ENCODE measurements around the gene COL4A2.
"Not testable (repeated sequence)": the region's sequence is repeated elsewhere in the genome, so short reads cannot be mapped to it uniquely, and the experiment has no call there.

Gene COL4A2

DNA sequence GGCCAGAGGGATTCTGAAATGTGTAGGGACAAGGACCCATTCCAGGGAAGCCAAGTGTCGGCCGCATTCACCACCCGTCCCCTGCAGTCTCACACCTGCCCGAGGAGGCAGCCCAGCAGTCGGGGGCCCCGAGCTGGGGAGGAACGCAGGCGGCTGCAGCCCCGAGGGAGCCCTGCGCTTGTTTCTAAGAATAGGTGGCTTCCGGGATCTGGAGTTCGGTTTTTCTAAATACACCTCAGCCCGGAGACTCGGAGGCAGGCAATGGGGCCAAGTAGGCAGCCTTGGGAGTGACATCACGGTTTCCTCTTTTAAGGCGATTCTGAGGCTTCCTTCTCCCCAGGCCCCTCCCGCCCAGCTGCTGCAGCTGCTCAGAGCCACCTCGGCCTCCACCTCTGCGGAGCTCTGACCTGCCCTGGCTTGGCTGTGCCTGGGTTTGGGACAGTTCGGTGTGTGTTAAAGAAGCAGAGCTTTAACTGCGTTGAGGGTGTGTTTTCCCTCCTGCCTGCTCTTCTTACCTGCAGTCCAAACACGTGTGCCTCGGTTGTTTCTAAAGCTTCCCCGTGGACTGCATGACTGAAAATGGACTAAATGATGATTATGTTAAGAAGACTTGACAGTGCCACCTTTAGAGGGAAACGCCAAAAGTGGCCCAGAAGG is 80.5 kb downstream of the COL4A2 start:
- no peak for DNase-seq

DNA sequence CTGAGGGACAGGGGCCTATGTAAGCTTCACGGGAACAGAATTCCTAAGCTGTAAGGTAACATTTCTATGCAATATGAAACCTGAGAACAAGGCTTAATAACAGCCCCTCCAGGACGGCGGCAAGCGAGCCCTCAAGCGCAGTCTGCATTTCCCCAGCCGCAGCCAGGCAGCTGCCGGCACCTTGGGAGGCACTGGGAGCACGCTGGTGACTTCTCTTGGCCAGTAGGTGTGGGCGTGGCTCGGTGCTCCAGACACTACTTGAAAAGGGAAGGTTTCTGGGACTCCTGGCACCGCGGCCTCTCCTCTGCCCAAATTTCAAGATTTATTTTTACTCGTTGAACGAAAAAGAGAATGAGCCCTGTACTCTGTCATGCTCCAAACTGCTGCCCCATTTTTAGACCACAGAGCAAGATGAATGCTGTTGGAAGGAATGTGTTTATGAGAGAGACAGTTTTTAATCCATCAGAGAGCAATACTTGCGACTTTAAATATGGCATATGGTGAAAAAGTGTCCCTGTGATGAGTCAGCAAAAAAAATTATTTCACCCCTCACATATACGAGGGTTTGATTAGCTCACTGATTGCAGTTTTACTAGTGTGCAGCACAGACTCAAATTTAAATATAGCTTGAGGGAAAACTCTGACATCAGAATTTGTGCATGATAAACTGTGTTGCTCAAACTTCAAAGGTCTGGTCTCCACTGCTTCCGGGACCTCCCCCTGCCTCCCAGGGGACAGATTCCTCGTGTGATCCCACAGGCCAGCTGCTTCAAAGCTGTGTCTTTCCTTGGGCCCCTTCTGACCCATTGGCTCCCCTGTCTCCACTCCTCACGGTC is 81.2 kb downstream of the COL4A2 start:
- no peak for DNase-seq

DNA sequence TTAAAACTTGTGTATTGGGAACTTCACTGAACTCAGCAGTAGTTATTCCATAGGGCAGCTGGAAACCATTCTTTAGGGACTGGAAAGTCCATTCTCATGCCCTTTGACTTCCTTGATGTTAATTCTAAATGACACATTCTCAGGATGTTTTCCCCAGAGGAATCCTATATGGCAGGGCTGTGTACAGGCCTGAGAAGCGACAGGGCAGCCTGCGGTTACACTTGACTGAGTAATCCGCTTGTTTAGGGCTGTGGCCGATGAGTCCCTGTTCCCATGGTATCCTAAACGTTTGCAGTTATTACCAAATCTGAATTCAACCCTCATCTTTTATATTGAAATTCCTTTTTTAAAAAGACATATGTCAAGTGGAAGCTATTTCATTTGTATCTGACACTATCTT is 83.5 kb downstream of the COL4A2 start:
- DNase-seq: no peak

DNA sequence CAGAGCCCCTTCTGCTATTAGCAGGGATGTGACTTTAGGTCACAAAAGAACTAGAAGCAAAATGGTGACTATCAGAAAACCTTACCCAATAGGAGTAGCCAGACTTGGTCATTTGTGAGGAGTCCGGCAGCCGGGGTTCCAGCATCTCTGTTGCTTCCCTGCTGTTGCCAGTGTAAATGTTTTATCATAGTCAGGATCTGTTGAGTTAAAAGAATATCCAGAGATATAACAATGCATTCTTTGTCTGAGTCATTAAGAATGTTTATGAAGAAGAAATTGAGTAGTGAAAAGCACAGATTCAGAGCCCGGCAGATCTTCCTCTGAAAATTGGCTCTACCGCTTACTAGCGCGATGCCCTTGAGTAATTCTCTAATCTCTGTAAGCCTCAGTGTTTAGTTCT is 84.2 kb downstream of the COL4A2 start:
- DNase-seq: no peak

DNA sequence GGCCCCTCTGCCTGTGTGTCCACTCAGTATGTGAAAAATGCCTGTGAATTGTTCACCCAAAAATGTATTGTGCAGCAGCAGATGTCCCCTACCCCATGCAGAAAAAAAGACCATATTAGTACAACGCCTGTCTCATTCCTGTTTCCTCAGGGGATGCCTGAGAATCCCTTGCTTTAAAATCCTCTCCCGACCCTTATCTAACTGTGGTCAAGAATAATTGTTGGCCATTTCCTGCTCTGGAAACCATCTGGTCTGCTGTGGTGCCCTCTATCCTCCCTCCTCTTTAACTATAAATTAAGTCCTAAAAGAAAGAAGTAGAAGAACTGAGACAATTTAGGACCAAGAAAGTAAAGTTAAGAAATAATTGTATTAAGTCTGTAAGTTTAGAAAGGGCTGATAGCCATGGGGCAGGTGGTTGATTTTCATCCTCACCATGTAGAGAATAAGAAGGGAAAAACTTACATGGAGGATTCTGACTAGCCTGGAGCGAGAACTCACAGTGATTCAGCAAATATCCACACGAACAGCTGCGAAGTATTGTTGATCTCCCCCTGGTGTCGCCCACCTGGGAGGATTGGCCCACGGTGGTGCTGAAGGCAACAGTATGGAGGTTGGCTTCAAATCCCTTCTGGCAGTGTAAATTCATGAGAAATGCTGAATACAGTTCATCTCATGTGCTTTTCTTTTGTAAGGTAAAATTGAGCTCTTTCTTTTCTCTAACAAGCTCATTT is 85.6 kb downstream of the COL4A2 start:
- no peak for DNase-seq

DNA sequence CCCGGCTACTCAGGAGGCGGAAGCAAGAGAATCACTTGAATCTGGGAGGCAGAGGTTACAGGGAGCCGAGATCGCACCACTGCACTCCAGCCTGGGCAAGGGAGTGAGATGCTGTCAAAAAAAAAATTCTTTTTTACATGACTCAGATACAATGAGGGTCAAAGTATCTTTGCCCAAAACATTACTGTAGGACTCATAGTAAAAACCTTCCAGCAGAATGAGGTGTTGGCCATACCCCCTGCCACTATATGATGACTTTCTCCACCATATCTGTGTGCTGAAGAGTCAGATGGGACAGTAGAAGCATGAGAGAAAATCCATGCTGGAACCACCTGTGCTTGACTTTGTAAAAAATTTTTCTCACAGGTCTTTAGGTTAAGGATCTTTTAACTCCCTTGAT is 86.7 kb downstream of the COL4A2 start:
- DNase-seq: no peak

DNA sequence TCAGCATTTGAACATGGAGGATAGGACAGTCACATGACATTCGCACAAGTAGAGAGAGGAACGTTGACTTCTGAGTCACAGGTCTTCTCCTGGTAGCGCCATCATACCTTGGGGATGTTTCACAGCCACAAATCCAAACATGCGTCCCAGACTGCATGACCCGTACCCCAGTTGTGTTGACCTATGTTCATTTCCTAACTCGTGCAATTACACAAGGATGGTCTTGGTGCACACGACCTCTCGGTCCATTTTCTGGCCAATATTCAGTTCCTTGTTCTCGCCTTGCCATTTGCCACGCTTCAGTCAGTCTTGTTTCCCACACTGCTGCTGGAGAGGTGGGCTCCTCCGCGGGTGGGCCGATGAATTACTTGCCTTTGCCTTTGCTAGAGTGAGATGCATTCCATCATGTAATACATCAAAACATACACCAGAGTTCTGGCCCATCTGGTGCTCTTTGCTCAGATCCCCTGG is 87.3 kb downstream of the COL4A2 start:
- no peak for DNase-seq

DNA sequence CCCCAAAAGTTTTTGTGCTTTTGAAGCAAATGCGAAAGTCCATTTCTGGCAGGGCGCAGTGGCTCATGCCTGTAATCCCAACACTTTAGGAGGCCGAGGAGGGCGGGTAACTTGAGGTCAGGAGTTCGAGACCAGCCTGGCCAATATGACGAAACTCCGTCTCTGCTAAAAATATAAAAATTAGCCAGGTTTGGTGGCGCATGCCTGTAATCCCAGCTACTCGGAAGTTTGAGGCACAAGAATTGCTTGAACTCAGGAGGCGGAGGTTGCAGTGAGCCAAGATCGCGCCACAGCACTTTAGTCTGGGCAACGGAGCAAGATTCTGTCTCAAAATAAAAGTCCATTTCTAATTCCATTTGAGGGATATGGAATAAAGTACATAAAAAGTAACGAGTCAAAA is 88.5 kb downstream of the COL4A2 start:
- not testable (repeated sequence) for DNase-seq

DNA sequence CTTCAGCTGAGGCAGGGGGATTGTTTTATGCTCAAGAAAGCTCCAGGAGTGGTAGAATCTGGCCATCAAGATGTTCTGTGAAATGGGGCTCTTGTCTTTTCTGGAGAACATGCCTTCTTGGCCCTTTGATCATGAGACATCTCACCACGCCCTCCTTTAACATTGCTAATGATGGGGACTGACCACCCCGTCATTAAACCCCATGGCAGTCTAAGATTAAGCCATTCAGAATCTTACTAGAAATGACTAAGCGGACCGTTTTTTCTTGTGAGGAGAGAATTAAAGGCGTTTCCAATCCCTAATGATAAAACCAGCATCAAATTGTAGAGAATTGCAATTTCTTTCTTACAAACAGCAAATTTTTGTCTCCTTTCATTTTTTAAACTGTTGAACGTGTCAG is 89.4 kb downstream of the COL4A2 start:
- DNase-seq: no peak

DNA sequence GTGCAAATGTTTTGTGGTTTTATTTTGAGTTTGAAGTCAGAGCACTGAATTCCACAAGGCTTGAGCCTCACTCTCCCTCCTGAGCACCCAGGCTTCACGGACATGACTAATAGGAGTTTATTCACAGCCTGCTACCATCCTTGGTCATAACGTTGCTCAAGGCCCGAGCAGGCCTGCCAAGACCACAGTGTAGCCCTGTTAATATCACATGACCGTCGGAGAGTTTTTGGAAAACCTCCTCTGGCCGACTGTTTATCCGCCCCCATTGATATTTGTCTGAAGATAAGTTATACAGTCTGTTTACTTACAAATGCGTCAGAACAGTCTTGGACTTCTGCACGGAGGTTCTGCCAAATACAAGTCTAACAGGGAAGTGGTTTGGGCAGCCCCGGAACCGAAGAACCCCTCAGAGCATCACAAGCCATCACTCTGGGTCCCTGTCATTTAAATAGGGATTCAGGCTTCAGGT is 89.9 kb downstream of the COL4A2 start:
- no peak for DNase-seq

DNA sequence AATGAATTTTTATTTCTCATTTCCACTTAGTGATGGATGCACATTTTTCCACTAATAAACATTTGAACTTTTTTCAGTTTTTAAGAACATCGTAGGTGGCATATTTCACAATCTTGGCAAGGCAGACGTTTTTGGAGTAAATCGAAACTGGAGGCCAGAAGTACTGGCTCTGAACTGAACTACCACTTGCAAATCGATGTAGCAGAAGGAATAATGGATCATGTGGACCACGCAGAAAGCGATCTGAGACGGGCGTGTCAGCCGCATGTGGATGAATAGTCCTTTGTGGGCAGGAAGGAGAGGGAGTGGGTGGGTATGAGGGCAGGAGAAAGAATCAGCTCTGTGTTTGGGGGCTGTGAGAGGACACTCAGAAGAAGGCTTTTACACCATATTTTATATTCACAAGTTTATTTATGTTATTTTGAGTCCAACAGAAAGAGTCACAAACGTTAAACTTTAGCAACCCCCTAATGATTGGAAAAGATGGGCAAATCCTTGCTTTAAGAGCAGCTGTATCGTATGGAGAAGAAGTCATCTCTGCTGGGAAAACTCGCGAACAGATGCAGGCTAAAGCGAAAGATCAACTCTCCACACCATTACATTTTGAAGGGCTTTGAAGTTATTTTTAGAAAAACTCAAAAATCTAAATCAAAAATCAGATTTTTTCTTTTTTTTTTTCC is 90.5 kb downstream of the COL4A2 start:
- no peak for DNase-seq

DNA sequence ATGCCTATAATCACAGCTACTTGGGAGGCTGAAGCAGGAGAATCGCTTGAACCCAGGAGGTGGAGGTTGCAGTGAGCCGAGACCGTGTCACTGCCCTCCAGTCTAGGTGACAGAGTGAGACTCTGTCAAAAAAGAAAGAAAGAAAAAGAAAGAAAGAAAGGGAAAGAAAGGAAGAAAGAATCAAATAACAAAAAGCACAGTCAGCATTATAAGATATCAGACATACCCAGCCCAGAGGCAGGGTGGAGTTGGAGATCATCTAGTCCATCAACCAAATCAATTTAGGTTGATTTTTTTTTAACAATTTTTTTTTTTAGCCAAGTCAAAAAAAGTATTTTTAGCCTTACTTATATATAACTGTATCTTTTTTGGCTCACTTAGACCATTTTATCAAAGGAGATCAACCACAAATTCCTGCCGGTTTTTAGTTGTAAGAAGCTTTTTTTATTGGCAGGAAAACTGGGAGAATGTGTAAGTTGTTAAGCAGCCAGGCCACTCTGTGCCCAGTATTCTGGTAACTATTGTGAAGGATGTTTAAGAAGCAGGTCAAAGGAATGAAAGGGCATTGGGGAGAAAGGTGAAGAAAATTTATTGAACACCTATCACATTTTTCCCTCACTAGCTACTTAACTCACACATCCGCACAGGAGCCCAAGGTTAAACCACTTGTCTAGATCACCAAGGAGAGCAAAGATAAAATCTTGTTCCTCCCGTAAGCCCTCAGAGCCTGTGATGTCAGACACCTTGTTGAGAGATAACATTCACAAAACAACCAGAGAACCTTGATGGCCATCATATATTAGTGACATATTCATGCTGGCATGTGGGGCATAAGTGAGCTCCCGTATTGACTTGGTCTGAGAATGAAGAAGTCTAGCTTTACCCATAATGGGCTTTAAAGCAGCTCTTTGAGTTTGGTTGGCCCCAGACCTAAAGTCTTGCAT is 91.8 kb downstream of the COL4A2 start:
- no peak for DNase-seq

DNA sequence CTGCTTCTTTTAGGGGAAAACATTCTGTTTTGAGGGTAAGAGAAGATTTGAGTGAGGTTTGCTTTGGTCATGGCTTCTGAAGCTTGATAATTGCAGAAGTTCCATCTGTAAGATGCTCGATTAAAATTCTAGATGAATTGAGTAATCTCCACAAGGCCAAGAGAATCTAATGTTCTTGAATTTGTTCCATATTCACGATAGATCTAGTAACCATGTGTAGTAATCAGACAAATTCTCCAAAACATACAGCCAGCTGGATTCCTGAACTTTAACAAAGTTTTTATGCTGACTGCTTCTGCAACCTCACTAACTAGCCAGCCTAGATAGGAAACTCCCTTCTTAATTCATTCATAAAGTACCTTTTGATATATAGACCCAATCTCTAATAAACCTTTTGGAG is 92.7 kb downstream of the COL4A2 start:
- no peak for DNase-seq

DNA sequence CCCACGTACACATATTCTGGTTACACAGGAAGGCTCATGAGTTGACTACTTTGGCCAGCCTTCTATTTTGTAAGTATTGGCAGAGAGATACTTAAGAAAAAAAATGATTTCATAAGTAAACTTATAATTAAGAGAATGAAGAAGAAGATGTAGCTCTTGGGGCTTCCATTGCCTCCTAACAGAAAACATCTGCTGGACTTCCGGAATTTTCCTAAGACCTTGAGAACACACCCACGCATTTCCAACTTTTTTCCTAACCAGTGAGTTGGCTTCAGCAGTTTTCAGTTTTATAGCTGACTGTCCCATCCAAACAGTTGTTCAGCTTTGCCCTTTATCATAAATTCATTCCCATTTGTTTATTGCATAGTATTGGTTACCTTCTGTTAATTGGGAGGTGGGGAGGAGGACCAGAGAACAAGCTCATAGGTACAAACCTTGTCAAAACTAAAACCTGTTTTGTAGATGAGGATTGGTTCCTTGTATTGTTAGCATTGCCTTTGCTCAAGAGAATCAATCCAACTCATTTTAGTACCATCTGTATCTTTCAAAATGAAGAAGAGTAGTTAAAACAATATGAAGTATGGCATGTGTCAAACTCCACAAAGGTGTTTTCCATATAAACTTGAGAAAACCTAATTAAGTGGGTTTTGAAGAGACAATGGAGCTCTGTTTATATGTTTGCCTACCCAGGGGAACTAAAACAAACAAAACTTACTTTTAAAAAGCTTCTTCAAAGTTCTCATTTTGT is 93.9 kb downstream of the COL4A2 start:
- no peak for DNase-seq

DNA sequence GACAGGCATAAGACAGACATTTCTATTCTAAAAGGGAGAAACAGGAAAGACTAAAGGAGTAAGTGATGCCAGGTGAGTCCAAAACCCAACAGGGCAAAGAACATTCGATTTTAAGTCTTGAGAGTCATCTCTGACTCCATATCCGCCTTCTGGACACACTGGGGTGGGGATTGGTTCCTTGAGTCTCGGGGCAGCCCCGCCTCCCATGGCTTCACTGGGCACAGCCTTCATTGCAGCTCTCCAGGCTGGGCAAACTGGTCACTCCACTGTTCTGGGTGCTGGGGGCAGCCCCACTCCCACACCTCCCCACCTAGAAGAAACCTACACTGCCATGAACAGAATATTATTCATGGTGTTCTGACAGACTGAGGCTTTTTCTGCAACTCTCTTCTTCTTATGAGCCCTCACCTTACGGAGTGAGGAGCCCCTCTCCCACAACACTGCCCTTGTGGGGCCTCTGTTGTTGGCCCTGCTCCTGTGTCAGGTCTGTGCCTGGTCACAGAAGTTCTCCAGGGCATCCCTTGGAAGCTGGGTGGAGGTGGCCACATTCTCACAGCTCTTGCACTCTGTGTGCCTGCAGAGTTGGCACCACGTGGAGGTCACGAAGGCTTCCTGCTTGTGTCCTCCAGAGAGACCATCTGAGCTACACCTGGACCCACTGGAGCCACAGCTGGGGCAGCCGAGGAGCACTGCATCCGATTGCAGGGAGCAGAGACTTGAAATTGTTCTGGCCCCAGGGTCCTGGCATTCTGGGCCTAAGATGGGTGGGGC is 95.4 kb downstream of the COL4A2 start:
- no peak for DNase-seq

DNA sequence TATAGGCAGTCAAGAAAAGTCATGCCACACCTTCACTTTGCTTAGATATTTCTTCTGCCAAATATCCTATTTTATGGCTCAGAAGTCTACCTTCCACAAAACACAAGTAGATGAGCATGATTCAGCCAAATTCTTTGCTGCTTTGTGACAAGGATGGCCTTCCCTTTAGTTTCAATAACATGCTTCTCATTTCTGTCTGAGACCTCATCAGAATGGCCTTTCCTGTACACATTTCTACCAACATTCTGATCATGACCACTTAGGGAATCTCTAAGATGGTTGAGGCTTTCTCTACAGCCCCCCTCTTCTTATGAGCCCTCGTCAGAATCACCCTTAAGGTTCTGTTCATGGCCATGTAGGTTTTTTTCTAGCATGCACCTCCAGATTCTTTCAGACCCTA is 96.2 kb downstream of the COL4A2 start:
- no peak for DNase-seq

DNA sequence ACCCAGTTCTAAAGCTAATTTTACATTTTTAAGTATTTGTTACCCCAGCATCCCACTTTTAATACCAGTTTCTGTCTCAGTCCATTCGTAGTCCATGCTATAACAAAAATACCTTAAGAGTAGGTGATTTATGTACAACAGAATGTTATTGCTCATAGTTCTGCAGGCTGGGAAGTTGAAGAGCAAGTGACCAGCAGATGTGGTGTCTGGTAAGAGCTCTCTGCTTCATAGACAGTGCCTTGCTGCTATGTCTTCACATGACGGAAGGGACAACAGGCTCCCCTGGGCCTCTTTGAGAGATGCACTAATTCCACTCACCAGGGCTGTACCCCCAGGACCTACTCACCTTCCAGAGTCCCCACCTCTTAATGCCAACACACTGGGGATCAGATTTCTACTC is 96.6 kb downstream of the COL4A2 start:
- peak; percentile 20 for DNase-seq

DNA sequence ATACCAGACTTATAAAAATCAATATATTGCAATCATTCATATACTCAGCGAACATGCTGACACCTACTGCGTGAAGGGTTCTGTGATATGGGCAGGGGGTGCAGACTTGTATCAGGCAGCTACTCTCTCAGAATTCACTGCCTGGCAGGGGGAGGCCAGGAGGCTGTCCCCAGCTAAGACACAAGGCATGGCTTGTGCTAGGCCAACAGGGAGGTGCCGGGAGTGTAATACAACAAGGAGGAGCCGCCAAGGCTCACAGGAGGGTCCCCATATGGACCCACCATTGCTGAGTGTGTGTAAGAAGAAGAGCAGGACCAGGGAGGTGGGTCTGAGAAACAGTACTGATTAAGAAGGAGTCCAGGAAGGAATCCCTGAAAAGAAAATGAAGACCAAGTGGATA is 97.2 kb downstream of the COL4A2 start:
- DNase-seq: no peak

DNA sequence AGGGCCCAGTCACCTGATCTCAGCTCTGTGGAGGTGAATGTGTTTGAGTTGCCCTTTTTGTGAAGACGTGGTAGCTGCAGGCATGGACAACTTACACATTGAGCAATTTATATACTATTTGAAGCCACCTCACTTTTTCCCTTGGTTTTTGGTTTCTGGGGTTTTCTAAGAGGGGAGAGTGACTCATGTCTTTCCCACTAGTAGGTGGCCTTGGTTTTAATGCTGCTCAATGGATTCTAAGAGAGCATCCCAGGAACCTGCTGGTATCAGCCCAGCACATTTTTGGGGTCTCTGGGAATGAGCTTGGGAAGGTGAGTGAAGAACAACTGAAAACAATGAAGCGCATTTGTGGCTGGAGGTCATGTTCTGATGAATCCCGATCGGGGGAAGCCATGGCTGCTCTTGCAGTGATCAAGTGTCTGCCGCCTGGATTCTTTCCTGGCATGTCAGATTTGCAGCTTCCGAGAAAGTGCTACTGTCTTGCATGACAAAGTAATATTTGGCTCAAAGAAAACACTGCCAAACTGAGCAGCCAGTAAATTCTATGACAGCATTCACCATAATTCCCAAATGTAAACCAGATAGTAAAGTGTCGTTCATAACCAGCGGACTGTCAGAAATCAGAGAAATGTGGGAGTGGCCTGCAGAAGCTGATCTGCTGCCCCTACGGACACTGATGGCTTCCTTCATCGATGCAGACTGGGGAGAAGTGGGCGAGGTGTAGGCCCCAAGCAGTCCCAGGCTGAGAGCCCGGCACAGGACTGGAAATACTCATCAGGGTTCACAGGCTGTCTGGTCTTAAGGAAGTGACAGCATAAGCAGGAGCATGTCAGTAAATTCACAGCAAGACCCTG is 98.7 kb downstream of the COL4A2 start:
- DNase-seq: peak; percentile 38

Measured in activated CD8-positive, alpha-beta memory T cell treated with anti-CD3 and anti-CD28 coated beads, Interleukin-2, amount 50 U/mL, for 48 hours (primary cell).